ENCODE data around the gene TRAPPC2.

DNA sequence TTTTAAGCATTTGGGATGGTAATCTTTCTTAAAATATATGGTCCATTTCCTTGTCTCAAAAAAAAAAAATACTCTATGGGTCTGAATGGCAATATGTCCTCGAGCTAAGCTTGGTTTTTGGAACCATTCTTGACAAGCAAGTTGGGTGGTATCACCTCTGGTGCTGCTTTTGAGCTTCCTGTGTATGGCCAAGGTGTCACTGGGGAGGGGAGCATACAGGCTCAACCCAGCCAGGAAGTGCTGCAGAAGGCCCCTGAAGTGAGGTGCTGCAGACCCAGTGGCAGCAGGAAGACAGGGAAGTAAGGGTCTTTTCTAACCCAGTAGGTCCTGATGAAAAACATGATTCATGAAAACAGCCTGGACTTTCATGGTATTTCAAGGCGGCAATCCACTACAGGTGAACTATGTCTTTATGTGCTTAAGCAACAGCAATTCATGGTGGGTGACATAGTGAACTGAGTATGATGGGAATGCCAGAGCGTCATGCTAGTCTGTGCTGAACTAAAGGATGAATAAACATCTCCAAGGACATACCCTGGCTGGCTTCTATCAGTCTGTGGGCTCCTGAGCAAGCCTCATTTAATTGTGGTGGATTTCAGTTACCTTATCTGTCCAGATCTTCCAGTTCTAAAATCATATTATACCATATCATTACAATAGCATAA, 15.1 kb downstream of the TRAPPC2 start:
- TF ChIP-seq, protein P1, sequence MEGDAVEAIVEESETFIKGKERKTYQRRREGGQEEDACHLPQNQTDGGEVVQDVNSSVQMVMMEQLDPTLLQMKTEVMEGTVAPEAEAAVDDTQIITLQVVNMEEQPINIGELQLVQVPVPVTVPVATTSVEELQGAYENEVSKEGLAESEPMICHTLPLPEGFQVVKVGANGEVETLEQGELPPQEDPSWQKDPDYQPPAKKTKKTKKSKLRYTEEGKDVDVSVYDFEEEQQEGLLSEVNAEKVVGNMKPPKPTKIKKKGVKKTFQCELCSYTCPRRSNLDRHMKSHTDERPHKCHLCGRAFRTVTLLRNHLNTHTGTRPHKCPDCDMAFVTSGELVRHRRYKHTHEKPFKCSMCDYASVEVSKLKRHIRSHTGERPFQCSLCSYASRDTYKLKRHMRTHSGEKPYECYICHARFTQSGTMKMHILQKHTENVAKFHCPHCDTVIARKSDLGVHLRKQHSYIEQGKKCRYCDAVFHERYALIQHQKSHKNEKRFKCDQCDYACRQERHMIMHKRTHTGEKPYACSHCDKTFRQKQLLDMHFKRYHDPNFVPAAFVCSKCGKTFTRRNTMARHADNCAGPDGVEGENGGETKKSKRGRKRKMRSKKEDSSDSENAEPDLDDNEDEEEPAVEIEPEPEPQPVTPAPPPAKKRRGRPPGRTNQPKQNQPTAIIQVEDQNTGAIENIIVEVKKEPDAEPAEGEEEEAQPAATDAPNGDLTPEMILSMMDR (IDR thresholded peaks at IDR 0.05 in 2 of 3, conservative IDR thresholded peaks at IDR 0.05 in 1 of 3; ENCODE audit: borderline replicate concordance in 1 of 3, insufficient read depth in 1 of 3, low read depth in 2 of 3, low read length in 2 of 3) = no peak
- no peak for TF ChIP-seq EZH2 (IDR thresholded peaks at IDR 0.05)
- no peak for TF ChIP-seq SP1 (IDR thresholded peaks at IDR 0.05; ENCODE audit: low read depth)
- no peak for TF ChIP-seq POLR2AphosphoS5 (IDR thresholded peaks at IDR 0.05; ENCODE audit: low read depth, low read length)
- no peak for TF ChIP-seq ELF1 (IDR thresholded peaks at IDR 0.05; ENCODE audit: borderline replicate concordance, low read depth)
